Stomach (tissue), 9 donors: ENCODE measurements around the gene CASKIN2. TPM values are rescaled to one million over a fixed set of nuclear protein-coding genes. Genes with fewer than 3 reads are reported as not detected.

ENCODE experiments used
- DNase-seq, 2 donors: peaks; one replicate each; pipeline versions ENCODE4 v3.0.0 to v3.0.0-alpha.2; 2013 to 2019
- H3K27ac ChIP-seq, 5 donors: fragments of 200-600 bp in 4 of 5; sonication (generic) in 4 of 5; one replicate each; pipeline ENCODE4 v1.5.1; 2013 to 2019; ENCODE audit warnings: mild to moderate bottlenecking in 1 of 5, moderate library complexity in 1 of 5
- H3K27me3 ChIP-seq, 3 donors: fragments of 200-600 bp; sonication (generic); one replicate each; pipeline ENCODE4 v1.5.1; 2017 to 2019; ENCODE audit warnings: mixed run types in 1 of 3
- H3K36me3 ChIP-seq, 4 donors: fragments of 200-600 bp; sonication (generic); 1 replicate in 3 of 4; 2 replicates in 1 of 4; pipeline ENCODE4 v1.5.1; 2016 to 2019
- H3K4me1 ChIP-seq, 4 donors: fragments of 200-600 bp; sonication (generic); one replicate each; pipeline ENCODE4 v1.5.1; 2016 to 2019
- H3K4me3 ChIP-seq, 4 donors: fragments of 200-600 bp; sonication (generic) in 3 of 4; one replicate each; pipeline ENCODE4 v1.5.1; 2016 to 2019; ENCODE audit warnings: mild to moderate bottlenecking in 1 of 4
- H3K9me3 ChIP-seq, 4 donors: fragments of 200-600 bp; sonication (generic); one replicate each; pipeline ENCODE4 v1.5.1; 2016 to 2019
- CTCF ChIP-seq, 7 experiments: fragments of 450-650 bp in 4 of 7; fragments of 200-600 bp in 3 of 7; sonication (generic) in 3 of 7; IDR thresholded peaks; one replicate each; pipeline ENCODE4 v1.5.1; 2016 to 2019; ENCODE audit warnings: antibody characterized with exemption in 7 of 7, control low read depth in 2 of 7, mild to moderate bottlenecking in 1 of 7
- EP300 ChIP-seq: sonication (generic); formaldehyde crosslinking; IDR thresholded peaks from one replicate; pipeline ENCODE4 v1.6.1; 2017; ENCODE audit warnings: antibody characterized with exemption
- POLR2A ChIP-seq, 4 donors: fragments of 450-650 bp; IDR thresholded peaks; one replicate each; pipeline ENCODE4 v1.6.1; 2016; ENCODE audit warnings: antibody characterized with exemption in 4 of 4, control low read depth in 2 of 4, mild to moderate bottlenecking in 1 of 4, moderate library complexity in 1 of 4
- POLR2AphosphoS5 ChIP-seq, 3 donors: sonication (generic); formaldehyde crosslinking; IDR thresholded peaks; one replicate each; pipeline ENCODE4 v1.6.1; 2016; ENCODE audit warnings: antibody characterized with exemption in 3 of 3
- WGBS, 5 donors: extraction: QIAGEN DNeasy Blood & Tissue Kit in 3 of 5; methylation state at CpG; one replicate each; pipeline versions ENCODE4 v1.1.5 to v1.1.7; 2013 to 2018; 5-methylcytosine and 5-hydroxymethylcytosine counted together
- intact Hi-C: fragments of 100-400 bp; cut with DNase I; formaldehyde crosslinking; loops from one replicate; pipeline ENCODE4 v1.15.1; 2023; ENCODE audit warnings: low total_unique reads
- polyA plus RNA-seq, 3 donors: library from polyadenylated mRNA; stranded (reverse); fragments of 200-250 nt; gene quantifications; one replicate each; pipeline ENCODE4 v1.2.3, GENCODE V29; 2013
- total RNA-seq, 5 donors: library from RNA; depleted of rRNA; stranded (reverse); fragments of >200 nt; gene quantifications; one replicate each; pipeline versions ENCODE4 v1.1.0 to v1.2.3, GENCODE V29; 2014 to 2016
- donor health status: healthy with polysubstance abuse.
- donor health status: Bipolar disorder and iron deficiency.
- donor health status: healthy.

CASKIN2 gene
- total and polyA plus RNA-seq, 8 donors: 5.4 to 27.4 (median 12.1) TPM

- Histone ChIP-seq H3K9me3 (no peaks in the 10 kb centered on the region), H3K4me1 (peaks cover 11 to 65% (median 50%) of the 10 kb centered on the region in 4 donors), H3K36me3 (peaks cover 0 to 41% (median 31%) of the 10 kb centered on the region in 4 donors), H3K27me3 (no peaks in the 10 kb centered on the region), H3K4me3 (no peak overlapping the region), H3K27ac (peak overlapping the region in 1 of 5 donors; percentile 39)
- DNase-seq: peak in 1 of 2 donors; percentile 1
- no peak for TF ChIP-seq CTCF (IDR thresholded peaks at IDR 0.05)
- TF ChIP-seq POLR2A (IDR thresholded peaks at IDR 0.05): no peak
- TF ChIP-seq POLR2AphosphoS5 (IDR thresholded peaks at IDR 0.05): no peak
- TF ChIP-seq EP300: no peak
- intact Hi-C loops: no loop called here
- WGBS, 5 donors: 87 to 92% (median 91%) methylated on average over 13 to 14 of the region's 14 CpGs
Observed at GRCh38 chr17:75486151-75486550, 29.2 kb downstream of the CASKIN2 start.

- WGBS, 5 donors: 91 to 95% (median 94%) methylated on average over 7 to 12 of the region's 12 CpGs
- Histone ChIP-seq H3K27me3 (no peaks in the 10 kb centered on the region), H3K27ac (no peak overlapping the region), H3K9me3 (no peaks in the 10 kb centered on the region), H3K4me3 (no peak overlapping the region), H3K36me3 (peaks cover 0 to 36% (median 26%) of the 10 kb centered on the region in 4 donors), H3K4me1 (peaks cover 8 to 63% (median 52%) of the 10 kb centered on the region in 4 donors)
- DNase-seq: peak in 1 of 2 donors; percentile 1
- no peak for TF ChIP-seq POLR2AphosphoS5 (IDR thresholded peaks at IDR 0.05)
- no peak for TF ChIP-seq POLR2A (IDR thresholded peaks at IDR 0.05)
- no peak for TF ChIP-seq EP300
- TF ChIP-seq CTCF (IDR thresholded peaks at IDR 0.05): no peak
- intact Hi-C loops: no loop called here
Observed at GRCh38 chr17:75485688-75486087, 29.6 kb downstream of the CASKIN2 start.

GRCh38 chr17:75482098-75482942 is 33.0 kb downstream of the CASKIN2 start:
- H3K36me3 ChIP-seq: peaks cover 0 to 22% (median 13%) of the 10 kb centered on the region in 4 donors
- H3K27me3 ChIP-seq: no peaks in the 10 kb centered on the region
- H3K4me3 ChIP-seq: no peak overlapping the region
- intact Hi-C loops: no loop called here
- H3K4me1 ChIP-seq: peaks cover 0 to 47% (median 34%) of the 10 kb centered on the region in 4 donors
- no peaks in the 10 kb centered on the region for H3K9me3 ChIP-seq
- TF ChIP-seq POLR2AphosphoS5 (IDR thresholded peaks at IDR 0.05) (no peak), EP300 (no peak)
- no peak for DNase-seq
- H3K27ac ChIP-seq: no peak overlapping the region
- 85 to 88% (median 87%) methylated on average over 16 of the region's 16 CpGs for WGBS, 5 donors

- Histone ChIP-seq H3K9me3 (no peaks in the 10 kb centered on the region), H3K27ac (no peak overlapping the region), H3K4me1 (peaks cover 7 to 48% (median 35%) of the 10 kb centered on the region in 4 donors), H3K36me3 (peaks cover 0 to 15% (median 10%) of the 10 kb centered on the region in 4 donors), H3K27me3 (no peaks in the 10 kb centered on the region), H3K4me3 (no peak overlapping the region)
- TF ChIP-seq EP300: no peak
- TF ChIP-seq POLR2A (IDR thresholded peaks at IDR 0.05): no peak
- no peak for TF ChIP-seq CTCF (IDR thresholded peaks at IDR 0.05)
- no peak for TF ChIP-seq POLR2AphosphoS5 (IDR thresholded peaks at IDR 0.05)
- intact Hi-C loops: no loop called here
- DNase-seq: no peak
- 70 to 78% (median 75%) methylated on average over 12 to 13 of the region's 13 CpGs for WGBS, 5 donors
Observed at GRCh38 chr17:75481194-75482068, 33.9 kb downstream of the CASKIN2 start.
